ENCODE measurements around the gene HNRNPH1. TPM values are rescaled to one million over a fixed set of nuclear protein-coding genes. Genes with fewer than 3 reads are reported as not detected.

The HNRNPH1 gene
- total RNA-seq, 4 donors from 2014 or later = 459 to 991 (median 620) TPM

DNA sequence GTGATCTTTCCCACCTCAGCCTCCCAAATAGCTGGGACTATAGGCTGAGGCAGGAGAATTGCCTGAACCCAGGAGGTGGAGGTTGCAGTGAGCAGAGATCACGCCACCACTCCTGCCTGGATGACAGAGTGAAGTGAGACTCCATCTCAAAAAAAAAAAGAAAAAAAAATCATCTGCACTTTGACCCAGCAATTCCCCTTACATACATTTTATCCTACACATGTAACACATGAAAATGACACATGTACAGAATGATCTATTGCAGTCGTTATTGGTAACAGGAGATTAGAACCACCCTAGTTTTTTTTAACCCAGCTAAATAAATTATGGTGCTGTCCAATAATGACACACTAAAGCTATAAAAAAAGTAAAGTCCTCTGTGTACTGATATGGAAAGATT, 58.9 kb downstream of the HNRNPH1 start:
- DNase-seq = no peak
- H3K4me1 ChIP-seq = peaks cover 4 to 5% of the 10 kb centered on the region in 2 donors
- no peaks in the 10 kb centered on the region for H3K27me3 ChIP-seq
- H3K27ac ChIP-seq = no peak overlapping the region
- WGBS, 2 donors = 47 to 85% methylated on average over 2 of the region's 2 CpGs
- H3K36me3 ChIP-seq = peaks cover 38 to 40% of the 10 kb centered on the region in 2 donors
- intact Hi-C loops (cut with DNase I) = no loop called here
- H3K4me3 ChIP-seq (replicated peaks in 1 of 3) = no peak overlapping the region
- TF ChIP-seq, protein P1, sequence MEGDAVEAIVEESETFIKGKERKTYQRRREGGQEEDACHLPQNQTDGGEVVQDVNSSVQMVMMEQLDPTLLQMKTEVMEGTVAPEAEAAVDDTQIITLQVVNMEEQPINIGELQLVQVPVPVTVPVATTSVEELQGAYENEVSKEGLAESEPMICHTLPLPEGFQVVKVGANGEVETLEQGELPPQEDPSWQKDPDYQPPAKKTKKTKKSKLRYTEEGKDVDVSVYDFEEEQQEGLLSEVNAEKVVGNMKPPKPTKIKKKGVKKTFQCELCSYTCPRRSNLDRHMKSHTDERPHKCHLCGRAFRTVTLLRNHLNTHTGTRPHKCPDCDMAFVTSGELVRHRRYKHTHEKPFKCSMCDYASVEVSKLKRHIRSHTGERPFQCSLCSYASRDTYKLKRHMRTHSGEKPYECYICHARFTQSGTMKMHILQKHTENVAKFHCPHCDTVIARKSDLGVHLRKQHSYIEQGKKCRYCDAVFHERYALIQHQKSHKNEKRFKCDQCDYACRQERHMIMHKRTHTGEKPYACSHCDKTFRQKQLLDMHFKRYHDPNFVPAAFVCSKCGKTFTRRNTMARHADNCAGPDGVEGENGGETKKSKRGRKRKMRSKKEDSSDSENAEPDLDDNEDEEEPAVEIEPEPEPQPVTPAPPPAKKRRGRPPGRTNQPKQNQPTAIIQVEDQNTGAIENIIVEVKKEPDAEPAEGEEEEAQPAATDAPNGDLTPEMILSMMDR (IDR thresholded peaks at IDR 0.05) = no peak
- no peak for TF ChIP-seq POLR2A (IDR thresholded peaks at IDR 0.05)
- H3K9me3 ChIP-seq = no peaks in the 10 kb centered on the region

Small RNAs within 50 kb of the gene (small RNA-seq; reads per million reads assigned to genes)
- not detected for gene RF00017

Other genes with a start within 250 kb of the HNRNPH1 start
- gene RUFY1, start 73.1 kb downstream of the HNRNPH1 start, total RNA-seq = 10 to 100 TPM; 49.8 to 75.0 (median 63.0) TPM
- under 1 TPM in 1 of 4 donors, not detected in 3; 0.67 TPM for gene CBY3, start 57.4 kb upstream of the HNRNPH1 start, total RNA-seq
- 100 to 1,000 TPM; 561 to 949 (median 856) TPM for gene CANX, start 75.3 kb upstream of the HNRNPH1 start, total RNA-seq
- gene MAML1, start 109.2 kb upstream of the HNRNPH1 start, total RNA-seq = 10 to 100 TPM; 27.3 to 46.7 (median 28.0) TPM
- gene LTC4S, start 170.3 kb upstream of the HNRNPH1 start, total RNA-seq = 10 to 100 TPM in 2 of 4 donors, 1 to 10 TPM in 2; 6.4 to 28.2 (median 15.9) TPM
- 100 to 1,000 TPM in 2 of 4 donors, 10 to 100 TPM in 2; 83.6 to 108 (median 102) TPM for gene MGAT4B, start 183.2 kb upstream of the HNRNPH1 start, total RNA-seq
- 1,000 to 10,000 TPM in 1 of 4 donors, 100 to 1,000 TPM in 3; 649 to 1,146 (median 971) TPM for gene SQSTM1, start 197.2 kb upstream of the HNRNPH1 start, total RNA-seq
- 10 to 100 TPM; 37.1 to 68.2 (median 52.1) TPM for gene MRNIP, start 235.1 kb upstream of the HNRNPH1 start, total RNA-seq